CD4-positive, alpha-beta T cell treated with Interleukin-17A for 4 hours (primary cell): ENCODE data around the gene CPN2.

Experiments
- DNase-seq: peaks from one replicate; pipeline ENCODE4 v3.0.0-alpha.2; 2020; ENCODE audit warnings: mixed read lengths

Gene CPN2

DNA sequence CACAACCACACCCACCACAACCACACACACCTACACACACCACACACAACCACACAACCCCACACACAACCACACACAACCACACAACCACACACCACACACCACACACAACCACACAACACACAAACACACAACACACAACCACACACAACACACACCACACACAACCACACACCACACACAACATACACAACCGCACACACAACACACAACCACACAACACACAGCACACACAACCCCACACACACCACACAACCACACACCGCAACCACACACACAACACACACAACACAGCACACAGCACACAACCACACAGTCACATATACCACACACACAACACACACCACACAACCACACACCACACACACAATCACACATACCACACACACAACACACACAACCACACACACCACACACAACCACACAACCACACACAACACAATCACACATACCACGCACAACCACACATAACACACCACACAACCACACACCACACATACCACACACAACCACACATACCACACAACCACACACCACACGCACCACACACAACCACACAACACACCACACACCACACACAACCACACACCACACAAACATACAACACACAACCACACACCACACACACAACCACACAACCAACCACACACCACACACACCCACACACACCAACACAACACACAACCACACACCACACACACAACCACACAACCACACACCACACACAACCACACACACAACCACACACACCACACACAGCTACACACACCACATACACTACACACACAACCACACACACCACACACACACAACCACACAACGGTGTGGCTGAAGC lies 23.7 kb downstream of the CPN2 start:
- DNase-seq: no peak

- DNase-seq: no peak
These were observed 24.2 kb downstream of the CPN2 start for GRCh38 chr3:194326968-194327217.

DNA sequence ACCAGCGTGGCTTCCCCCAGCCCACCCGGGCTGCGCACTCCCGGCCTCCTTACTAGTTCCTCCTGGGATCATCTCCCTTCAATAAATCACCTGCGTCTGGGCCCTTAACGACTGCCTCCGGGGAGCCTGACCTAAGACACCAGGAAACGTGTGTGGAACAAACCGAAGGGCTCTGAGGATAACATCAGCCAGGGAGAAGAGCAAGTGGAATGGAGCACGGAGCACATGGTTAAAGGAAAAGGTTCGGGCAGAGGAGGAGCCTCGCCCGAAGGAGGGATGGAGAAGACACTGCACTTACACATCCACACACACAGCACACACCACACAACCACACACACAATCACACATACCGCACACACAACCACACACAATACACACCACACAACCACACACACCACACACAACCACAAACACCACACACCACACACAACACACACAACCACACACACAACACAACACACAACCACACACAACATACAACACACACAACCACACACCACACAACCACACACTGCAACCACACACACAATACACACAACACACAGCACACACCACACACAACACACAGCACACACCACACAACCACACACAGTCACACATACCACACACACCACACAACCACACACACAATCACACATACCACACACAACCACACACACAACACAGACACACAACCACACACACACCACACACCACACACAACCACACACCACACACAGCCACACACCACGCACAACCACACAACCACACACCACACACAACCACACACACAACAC lies 24.7 kb downstream of the CPN2 start:
- no peak for DNase-seq

DNA sequence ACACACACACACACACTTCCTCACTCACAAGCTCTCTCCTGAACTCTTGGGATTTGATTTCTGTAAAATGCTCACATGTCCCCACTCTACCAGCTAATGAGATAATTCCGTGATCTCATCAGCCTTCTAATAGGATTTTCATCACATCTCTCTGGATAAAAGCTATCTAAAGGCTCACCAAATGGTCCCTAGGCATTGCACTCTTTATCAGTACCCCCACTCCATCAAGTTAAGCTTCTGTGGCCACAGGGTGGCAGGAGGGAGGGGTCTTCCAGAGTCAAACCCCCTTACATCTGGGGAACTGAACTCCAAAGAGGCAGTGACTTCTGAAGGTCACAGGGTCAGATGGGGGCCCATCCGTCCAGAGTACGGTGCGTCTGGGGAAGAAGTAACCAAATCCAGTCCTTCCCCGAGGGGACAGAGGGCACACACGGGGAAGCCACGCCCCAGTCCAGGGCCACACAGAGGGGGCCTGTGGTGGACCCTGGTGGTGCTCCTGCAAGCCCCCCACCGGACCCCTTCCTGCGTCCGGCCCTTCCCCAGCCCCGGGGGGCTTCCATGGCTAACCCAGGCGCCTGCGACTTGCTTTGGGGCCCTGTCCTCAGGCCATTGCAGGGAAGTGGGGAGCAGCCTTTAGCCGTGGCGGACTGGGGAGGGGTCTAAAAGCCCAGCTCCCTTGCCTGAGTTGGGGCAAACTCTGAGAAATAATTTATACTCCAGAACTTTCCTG lies 25.5 kb downstream of the CPN2 start:
- DNase-seq: no peak

GRCh38 chr3:194324823-194325327 lies 26.3 kb downstream of the CPN2 start:
- no peak for DNase-seq

GRCh38 chr3:194323785-194324735 lies 27.1 kb downstream of the CPN2 start:
- DNase-seq: peak; percentile 54

DNA sequence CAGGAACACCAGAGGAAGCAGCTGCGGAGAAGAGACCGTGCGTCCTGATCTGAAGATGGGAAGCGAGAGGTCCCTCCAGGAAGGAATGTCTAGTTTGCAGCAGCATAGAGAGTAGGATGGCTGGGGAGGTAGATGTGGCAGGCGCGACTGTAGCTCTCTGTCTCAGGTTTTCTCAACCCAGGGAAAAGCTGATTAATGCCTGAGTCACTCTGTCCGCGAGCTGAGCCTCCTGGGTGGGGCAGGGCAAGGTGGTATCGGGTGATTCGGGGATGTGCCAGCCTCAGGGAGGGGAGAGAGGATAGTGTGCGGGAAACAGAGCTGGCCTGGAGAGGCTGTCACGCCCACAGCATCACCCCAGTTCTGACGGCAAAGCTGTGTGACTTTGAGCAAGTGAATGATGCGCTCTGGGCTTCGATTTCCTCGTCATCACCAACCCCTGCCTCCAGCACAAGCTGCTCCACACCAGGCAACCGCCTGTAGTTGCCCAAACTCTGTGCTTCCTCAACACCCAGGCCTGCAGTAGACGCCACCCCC lies 28.4 kb downstream of the CPN2 start:
- no peak for DNase-seq

DNA sequence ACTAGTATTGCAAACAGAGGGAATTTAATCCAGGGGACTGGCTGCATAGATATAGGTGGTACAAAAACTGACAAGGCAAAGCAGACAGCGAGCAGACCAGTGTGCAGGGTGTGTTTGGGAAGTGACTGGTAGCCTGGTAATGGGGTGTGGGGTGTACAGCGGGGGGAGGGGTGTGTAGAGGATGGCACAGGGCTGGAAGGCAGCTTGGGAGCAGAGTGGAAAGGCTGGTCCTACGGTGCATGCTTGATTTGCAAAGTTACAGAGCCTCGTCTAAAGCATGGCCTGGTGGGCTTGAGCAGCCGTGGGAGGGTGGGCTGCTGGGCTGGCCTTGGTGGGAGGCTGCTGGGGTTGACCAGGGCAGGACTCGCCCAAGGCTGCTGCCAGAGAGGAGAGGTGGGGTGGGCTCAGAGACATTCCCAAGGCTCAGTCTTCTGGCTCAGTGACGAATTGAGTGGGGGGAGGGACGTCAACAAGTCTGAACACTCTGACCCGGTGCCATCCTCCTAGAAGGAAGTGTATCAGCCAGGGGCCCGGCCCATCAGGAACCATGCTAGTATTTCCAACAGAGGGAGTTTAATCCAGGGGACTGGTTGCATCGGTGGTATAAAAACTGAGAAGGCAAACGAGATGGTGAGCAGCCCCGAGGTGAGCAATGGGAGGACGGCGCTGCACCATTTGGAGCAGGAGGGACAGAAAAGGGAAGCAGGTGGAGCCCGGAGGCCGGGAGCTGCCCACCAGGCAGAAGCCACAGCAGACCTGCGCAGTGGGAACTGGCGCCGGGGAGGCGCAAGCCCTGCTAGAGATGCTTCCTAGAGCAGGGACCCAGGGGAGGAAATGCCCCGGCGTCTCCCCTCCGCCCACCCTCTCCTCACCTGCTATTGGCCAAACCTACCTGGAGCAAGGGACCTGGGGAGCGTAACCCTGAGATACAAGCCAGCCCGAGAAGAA lies 29.2 kb downstream of the CPN2 start:
- DNase-seq: no peak

GRCh38 chr3:194320744-194321243 lies 30.3 kb downstream of the CPN2 start:
- no peak for DNase-seq

- DNase-seq: no peak
These were observed 31.0 kb downstream of the CPN2 start for GRCh38 chr3:194320100-194320499.

DNA sequence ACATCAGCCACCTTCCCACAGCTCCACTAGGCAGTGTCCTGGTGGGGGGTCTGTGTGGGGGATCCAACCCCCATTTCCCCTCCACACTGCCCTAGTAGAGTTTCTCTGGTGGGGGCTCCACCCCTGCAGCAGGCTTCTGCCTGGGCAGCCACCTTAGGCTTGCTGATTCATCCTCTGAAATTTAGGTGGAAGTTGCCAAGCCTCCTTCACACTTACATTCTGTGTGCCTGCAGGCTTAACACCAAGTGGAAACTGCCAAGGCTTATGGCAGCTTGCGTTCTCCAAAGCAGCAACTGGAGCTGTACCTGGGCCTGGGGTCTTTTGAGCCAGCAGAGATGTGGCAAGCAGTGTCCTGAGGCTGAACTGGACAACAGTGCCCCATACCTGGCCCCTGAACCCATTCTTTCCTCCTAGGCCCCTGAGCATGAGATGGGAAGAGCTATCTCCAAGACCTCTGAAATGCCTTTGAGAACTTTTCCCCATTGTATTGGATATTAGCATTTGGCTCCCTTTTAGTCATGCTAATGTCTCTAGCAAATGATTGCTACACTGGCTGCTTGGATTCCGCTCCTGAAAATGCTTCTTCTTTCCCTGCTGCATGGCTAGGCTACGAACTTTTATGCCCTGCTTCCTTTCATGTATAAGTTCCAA lies 32.5 kb downstream of the CPN2 start:
- no peak for DNase-seq

GRCh38 chr3:194316918-194317317 lies 34.2 kb downstream of the CPN2 start:
- DNase-seq: no peak

GRCh38 chr3:194315965-194316361 lies 35.2 kb downstream of the CPN2 start:
- no peak for DNase-seq

- peak; percentile 89 for DNase-seq
These were observed 35.8 kb downstream of the CPN2 start for GRCh38 chr3:194315088-194315964.

- no peak for DNase-seq
These were observed 36.6 kb downstream of the CPN2 start for GRCh38 chr3:194314388-194315068.

DNA sequence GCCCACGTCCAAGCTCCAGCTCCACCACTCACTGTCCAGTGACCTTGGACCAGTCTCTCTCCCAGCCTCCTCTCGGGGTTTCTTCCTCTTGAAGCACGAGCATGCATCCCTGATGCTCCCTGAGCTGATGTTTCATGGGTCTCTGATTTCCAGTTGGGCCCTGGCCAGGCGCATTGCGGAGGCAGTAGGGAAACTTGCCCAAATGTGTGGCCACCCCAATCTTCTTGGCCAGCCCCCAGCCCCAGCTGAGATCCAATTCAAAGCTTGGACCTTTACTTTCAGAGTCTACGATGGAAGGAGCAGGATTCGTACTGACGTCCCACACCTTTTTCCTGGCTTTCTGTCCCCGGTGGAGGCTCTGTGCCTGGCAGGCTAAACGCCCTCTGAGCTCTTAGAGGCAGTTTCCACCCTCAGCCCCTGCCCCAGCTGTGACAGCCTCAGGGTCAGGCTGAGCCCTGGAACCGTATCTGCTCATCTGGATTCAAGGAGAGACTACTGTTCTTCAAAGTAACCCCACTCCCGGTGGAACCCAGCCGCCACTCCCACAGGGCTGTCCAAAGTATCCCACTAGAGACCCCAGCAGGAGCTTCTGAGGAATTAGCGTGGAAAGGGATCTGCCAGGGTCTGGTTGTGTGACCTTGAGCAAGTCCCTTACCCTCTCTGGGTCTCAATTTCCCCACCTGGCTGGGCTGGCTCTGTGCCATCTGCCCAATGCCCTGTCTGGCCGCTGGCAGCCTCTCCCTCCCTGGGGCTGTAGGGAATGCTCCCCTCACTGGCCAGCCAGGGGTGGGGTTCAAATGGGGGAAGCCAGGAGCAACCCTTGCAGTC lies 37.4 kb downstream of the CPN2 start:
- DNase-seq: no peak

DNA sequence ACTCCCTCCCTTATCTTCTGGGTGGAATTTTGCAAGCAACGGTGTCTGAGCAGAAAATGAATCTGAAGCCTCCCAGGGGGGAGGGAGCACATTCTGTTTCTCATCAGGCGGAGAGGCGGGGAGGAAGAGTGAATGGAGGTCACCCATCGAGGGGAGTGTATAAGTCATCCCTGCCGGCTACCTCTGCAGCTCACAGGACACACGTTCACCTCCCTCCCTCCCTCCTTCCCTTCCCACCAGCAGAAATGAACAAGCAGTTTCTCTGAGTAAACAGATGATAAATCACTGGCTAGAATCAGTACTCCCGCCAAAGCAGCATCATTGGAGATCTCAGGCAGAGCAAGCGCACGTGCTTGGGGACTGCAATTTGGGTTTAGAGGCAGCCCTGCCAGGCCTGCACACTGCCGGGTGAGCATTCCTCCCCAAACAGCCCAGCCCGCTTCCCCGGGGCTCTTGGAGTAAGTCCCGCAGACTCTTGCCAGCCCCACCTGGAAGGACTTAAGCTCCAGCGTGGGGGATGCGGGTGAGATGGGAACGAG lies 38.3 kb downstream of the CPN2 start:
- DNase-seq: no peak
